T-helper 22 cell (primary cell): Measurements from ENCODE around the gene SEM1.
A peak's percentile ranks its signal among the peaks of the same experiment; 100 is the strongest.
"Not testable (repeated sequence)": the region's sequence is repeated elsewhere in the genome, so short reads cannot be mapped to it uniquely, and the experiment has no call there.

Experiments used
- DNase-seq: peaks from one replicate; pipeline ENCODE4 v3.0.0-alpha.2; 2020; ENCODE audit warnings: low read depth

The SEM1 gene

GRCh38 chr7:96709381-96710228 lies at the start of gene SEM1:
Gene SEM1 (minus strand): TSS chr7:96709846. CDS start chr7:96709763, 83 bp downstream.
- peak; percentile 34 for DNase-seq

- not testable (repeated sequence) for DNase-seq
Measured at GRCh38 chr7:96757880-96758279, 48.2 kb upstream of the SEM1 start.

- DNase-seq, result no peak
Measured at GRCh38 chr7:96747418-96747940, 37.8 kb upstream of the SEM1 start.

- no peak for DNase-seq
Measured at GRCh38 chr7:96740130-96740529, 30.5 kb upstream of the SEM1 start.

GRCh38 chr7:96739609-96740008 lies 30.0 kb upstream of the SEM1 start:
- no peak for DNase-seq

GRCh38 chr7:96739167-96739566 lies 29.5 kb upstream of the SEM1 start:
- no peak for DNase-seq

- DNase-seq, result no peak
Measured at GRCh38 chr7:96738705-96739104, 29.1 kb upstream of the SEM1 start.

GRCh38 chr7:96737545-96738050 lies 28.0 kb upstream of the SEM1 start:
- no peak for DNase-seq

GRCh38 chr7:96734343-96734742 lies 24.7 kb upstream of the SEM1 start:
- DNase-seq, result no peak

- DNase-seq, result no peak
Measured at GRCh38 chr7:96729820-96730219, 20.2 kb upstream of the SEM1 start.

GRCh38 chr7:96728139-96728538 lies 18.5 kb upstream of the SEM1 start:
- DNase-seq, result no peak

- no peak for DNase-seq
Measured at GRCh38 chr7:96727534-96728088, 18.0 kb upstream of the SEM1 start.

GRCh38 chr7:96723622-96724021 lies 14.0 kb upstream of the SEM1 start:
- no peak for DNase-seq

GRCh38 chr7:96722928-96723327 lies 13.3 kb upstream of the SEM1 start:
- not testable (repeated sequence) for DNase-seq

- no peak for DNase-seq
Measured at GRCh38 chr7:96720843-96721242, 11.2 kb upstream of the SEM1 start.

GRCh38 chr7:96719164-96719563 lies 9.5 kb upstream of the SEM1 start:
- no peak for DNase-seq

- no peak for DNase-seq
Measured at GRCh38 chr7:96718107-96719003, 8.7 kb upstream of the SEM1 start.

- DNase-seq, result no peak
Measured at GRCh38 chr7:96713037-96713436, 3.4 kb upstream of the SEM1 start.

GRCh38 chr7:96710544-96710943 lies 898 bp upstream of the SEM1 start:
- DNase-seq, result no peak

- DNase-seq, result no peak
Measured at GRCh38 chr7:96708872-96709271, 774 bp downstream of the SEM1 start.

GRCh38 chr7:96707901-96708774 lies 1.5 kb downstream of the SEM1 start:
- DNase-seq, result no peak
